SK-N-SH (cell line): Measurements from ENCODE around the gene MYH10. TPM values are rescaled to one million over a fixed set of nuclear protein-coding genes. Genes with fewer than 3 reads are reported as not detected.

Experiments
- CTCF ChIA-PET: fragments of 300-600, 350-600 bp; formaldehyde crosslinking; extraction: SDS; loops from one replicate; lab custom pipeline; 2021; lab: Yijun Ruan, JAX
- POLR2A ChIA-PET: fragments of 350-600 bp; sonication (Branson Sonifier 250); formaldehyde crosslinking; extraction: SDS; loops from one replicate; lab custom pipeline; 2020; ENCODE audit warnings: antibody characterized with exemption, inconsistent platforms; lab: Yijun Ruan, JAX
- DNase-seq: peaks from one replicate; pipeline ENCODE4 v3.0.0; 2012
- H2AFZ ChIP-seq: fragments of 200-600 bp; sonication (generic); 2 replicates; pipeline ENCODE4 v1.8.1; 2016; ENCODE audit warnings: antibody characterized with exemption, mild to moderate bottlenecking, low read depth
- H3F3A ChIP-seq: fragments of 200-600 bp; sonication (generic); replicated peaks from 2 replicates; pipeline ENCODE3; 2016; ENCODE audit warnings: antibody characterized with exemption, mild to moderate bottlenecking; ENCODE audit not compliant: insufficient read depth
- H3K27ac ChIP-seq, 2 experiments: fragments of 200-500 bp in 1 of 2; fragments of 200-600 bp in 1 of 2; sonication (Bioruptor generic) in 1 of 2; sonication (generic), shearing (Covaris generic) in 1 of 2; 2 replicates each; pipeline versions ENCODE4 v1.5.1 to v1.6.1; 2014 to 2016; ENCODE audit warnings: low read depth in 2 of 2, inconsistent platforms in 1 of 2, low read length in 1 of 2, mild to moderate bottlenecking in 1 of 2, mixed read lengths in 1 of 2
- H3K27me3 ChIP-seq: fragments of 200-600 bp; sonication (generic), shearing (Covaris generic); 2 replicates; pipeline ENCODE4 v1.6.1; 2016; ENCODE audit warnings: mixed run types; ENCODE audit not compliant: insufficient read depth
- H3K36me3 ChIP-seq, 2 experiments: fragments of 200-500 bp in 1 of 2; fragments of 200-600 bp in 1 of 2; sonication (Bioruptor generic) in 1 of 2; sonication (generic) in 1 of 2; replicated peaks in 1 of 2; 2 replicates each; pipeline versions ENCODE3 to v1.5.1; 2014 to 2016; ENCODE audit warnings: low read length in 1 of 2, mild to moderate bottlenecking in 1 of 2; ENCODE audit not compliant: insufficient read depth in 2 of 2, control insufficient read depth in 1 of 2
- H3K4me1 ChIP-seq, 2 experiments: fragments of 200-500 bp in 1 of 2; fragments of 200-600 bp in 1 of 2; sonication (Bioruptor generic) in 1 of 2; sonication (generic), shearing (Covaris generic) in 1 of 2; 2 replicates each; pipeline versions ENCODE4 v1.5.1 to v1.6.1; 2014 to 2016; ENCODE audit warnings: low read depth in 1 of 2, low read length in 1 of 2, mixed run types in 1 of 2; ENCODE audit not compliant: insufficient read depth in 2 of 2, control insufficient read depth in 1 of 2
- H3K4me2 ChIP-seq: fragments of 200-600 bp; sonication (generic), shearing (Covaris generic); 2 replicates; pipeline ENCODE4 v1.6.1; 2017; ENCODE audit warnings: mixed run types
- H3K4me3 ChIP-seq, 2 experiments: fragments of 200-500 bp in 1 of 2; fragments of 200-600 bp in 1 of 2; sonication (Bioruptor generic) in 1 of 2; sonication (generic), shearing (Covaris generic) in 1 of 2; 2 replicates each; pipeline versions ENCODE4 v1.5.1 to v1.8.1; 2014 to 2016; ENCODE audit warnings: low read depth in 2 of 2, inconsistent platforms in 1 of 2, low read length in 1 of 2, mild to moderate bottlenecking in 1 of 2, mixed read lengths in 1 of 2, moderate library complexity in 1 of 2
- H3K79me2 ChIP-seq: fragments of 200-600 bp; sonication (generic); 2 replicates; pipeline ENCODE4 v1.8.1; 2017; ENCODE audit warnings: mild to moderate bottlenecking; ENCODE audit not compliant: insufficient read depth
- H3K9ac ChIP-seq: fragments of 200-600 bp; sonication (generic); 2 replicates; pipeline ENCODE4 v1.6.1; 2017; ENCODE audit warnings: mixed run types
- H3K9me2 ChIP-seq: fragments of 200-600 bp; sonication (generic); 2 replicates; pipeline ENCODE4 v1.6.1; 2017; ENCODE audit warnings: mixed run types
- H3K9me3 ChIP-seq: fragments of 200-600 bp; sonication (generic); 2 replicates; pipeline ENCODE4 v1.6.1; 2017; ENCODE audit warnings: mixed run types, mild to moderate bottlenecking, moderate library complexity
- H4K20me1 ChIP-seq: fragments of 200-600 bp; sonication (generic); 2 replicates; pipeline ENCODE4 v1.6.1; 2017; ENCODE audit warnings: mild to moderate bottlenecking, mixed run types; ENCODE audit not compliant: insufficient read depth
- ELF1 ChIP-seq: IDR thresholded peaks from 2 replicates; pipeline ENCODE4 v1.4.0; 2012
- EZH2phosphoT487 ChIP-seq: fragments of 200-600 bp; sonication (generic); IDR thresholded peaks from 2 replicates; pipeline ENCODE4 v1.6.1; 2017; ENCODE audit warnings: low read depth, mixed run types, mild to moderate bottlenecking, antibody characterized with exemption, moderate library complexity, borderline replicate concordance
- FOXJ3 ChIP-seq: sonication (generic); formaldehyde crosslinking; IDR thresholded peaks from 2 replicates; pipeline ENCODE4 v1.5.1; 2020; ENCODE audit warnings: mild to moderate bottlenecking, missing genetic modification reagents
- FOXM1 ChIP-seq: IDR thresholded peaks from 2 replicates; pipeline ENCODE4 v1.4.0; 2012; ENCODE audit warnings: low read depth, mild to moderate bottlenecking
- GABPA ChIP-seq: IDR thresholded peaks from 2 replicates; pipeline ENCODE4 v1.4.0; 2012; ENCODE audit warnings: low read depth, mild to moderate bottlenecking
- GATA2 ChIP-seq: sonication (generic); formaldehyde crosslinking; IDR thresholded peaks from 2 replicates; pipeline ENCODE4 v1.5.0; 2020; ENCODE audit warnings: mild to moderate bottlenecking, missing genetic modification reagents
- JUND ChIP-seq: IDR thresholded peaks from 2 replicates; pipeline ENCODE4 v1.4.0; 2012
- MXI1 ChIP-seq: IDR thresholded peaks from 2 replicates; pipeline ENCODE4 v1.6.1; 2012; ENCODE audit warnings: mild to moderate bottlenecking, low read depth, low read length, improper control_type of control experiment
- NFIC ChIP-seq: IDR thresholded peaks from 2 replicates; pipeline ENCODE4 v1.4.0; 2012; ENCODE audit warnings: borderline replicate concordance
- NRF1 ChIP-seq: IDR thresholded peaks from 2 replicates; pipeline ENCODE4 v1.6.1; 2012; ENCODE audit warnings: low read depth, mild to moderate bottlenecking, low read length
- PBX3 ChIP-seq: IDR thresholded peaks from 2 replicates; pipeline ENCODE4; 2012
- RCOR1 ChIP-seq: fragments of 150-350 bp; IDR thresholded peaks from 2 replicates; pipeline ENCODE4 v1.6.1; 2017; ENCODE audit warnings: antibody characterized with exemption, low read length
- RFX5 ChIP-seq: IDR thresholded peaks from 2 replicates; pipeline ENCODE4 v1.6.1; 2012; ENCODE audit warnings: mild to moderate bottlenecking, improper control_type of control experiment, low read length
- SIN3A ChIP-seq: IDR thresholded peaks from 2 replicates; pipeline ENCODE4 v1.6.1; 2012; ENCODE audit warnings: low read depth, mild to moderate bottlenecking, low read length, moderate library complexity, borderline replicate concordance
- SMC3 ChIP-seq: IDR thresholded peaks from 2 replicates; pipeline ENCODE4 v1.6.1; 2012; ENCODE audit warnings: low read depth, low read length, improper control_type of control experiment
- TAF1 ChIP-seq: IDR thresholded peaks from 2 replicates; pipeline ENCODE4 v1.6.1; 2012; ENCODE audit warnings: low read depth, mild to moderate bottlenecking, low read length, moderate library complexity, borderline replicate concordance
- TCF12 ChIP-seq: IDR thresholded peaks from 2 replicates; pipeline ENCODE4 v1.4.0; 2012
- USF1 ChIP-seq: IDR thresholded peaks from 2 replicates; pipeline ENCODE4 v1.4.0; 2012; ENCODE audit warnings: low read depth, borderline replicate concordance
- USF2 ChIP-seq: fragments of 150-350 bp; IDR thresholded peaks from 2 replicates; pipeline ENCODE4 v1.6.1; 2017; ENCODE audit warnings: antibody characterized with exemption, low read length, low read depth, borderline replicate concordance
- YY1 ChIP-seq: IDR thresholded peaks from 2 replicates; pipeline ENCODE4 v1.4.0; 2012; ENCODE audit warnings: low read depth, mild to moderate bottlenecking
- WGBS: methylation state at CpG from one replicate; pipeline ENCODE4 v1.1.6; 2017; ENCODE audit warnings: low lambda C conversion rate; 5-methylcytosine and 5-hydroxymethylcytosine counted together
- polyA plus RNA-seq, 3 experiments: library from polyadenylated mRNA; depleted of rRNA; stranded (reverse); fragments of >200 nt; gene quantifications; 2 replicates each; pipeline ENCODE4 v1.2.3, GENCODE V29; 2012
- TF ChIP-seq, protein P1 (sequence below): fragments of 150-350 bp; IDR thresholded peaks from 2 replicates; pipeline ENCODE4 v1.6.1; 2016; ENCODE audit warnings: mild to moderate bottlenecking, low read depth, low read length
- TF ChIP-seq, protein P2 (sequence below): fragments of 200-600 bp; sonication (generic); IDR thresholded peaks from 2 replicates; pipeline ENCODE4 v1.6.1; 2017; ENCODE audit warnings: antibody characterized with exemption, mild to moderate bottlenecking, moderate library complexity

Gene MYH10
- polyA plus RNA-seq, 1 of the 3 experiments (the other 2 are of a cell fraction) = 64.2 TPM

DNA sequence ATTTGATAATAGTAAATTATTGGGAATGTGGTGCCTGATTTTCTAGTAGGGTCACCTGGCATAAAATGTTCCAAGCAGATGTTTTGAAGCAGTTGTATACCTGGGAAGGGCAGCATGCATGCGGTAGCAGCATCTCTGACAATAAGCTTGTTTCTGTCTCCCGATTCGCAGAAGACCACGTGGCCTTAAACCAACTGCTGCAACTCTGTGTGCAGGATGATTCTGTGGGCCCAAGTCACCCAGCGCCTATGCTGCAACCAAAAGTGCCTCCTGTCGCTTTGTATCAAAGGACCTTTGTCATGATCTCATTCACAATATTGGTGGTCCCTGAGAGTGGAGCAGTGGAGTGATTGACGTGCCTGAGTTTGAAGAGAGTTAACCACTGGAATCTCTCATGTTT lies 186.8 kb downstream of the MYH10 start:
- Histone ChIP-seq H3K9me3 (no peaks in the 10 kb centered on the region), H3F3A (peaks cover 17% of the 10 kb centered on the region), H3K79me2 (peaks cover 91% of the 10 kb centered on the region), H3K27ac (no peak overlapping the region), H3K9me2 (0 out of 2 replicates have a peak, but pooled peaks cover 3% of the 10 kb centered on the region), H2AFZ (no peak overlapping the region), H3K9ac (no peak overlapping the region), H4K20me1 (peaks cover 64% of the 10 kb centered on the region), H3K4me2 (no peak overlapping the region), H3K4me1 (no peaks in the 10 kb centered on the region; a peak in 1 of 4 replicates), H3K27me3 (no peaks in the 10 kb centered on the region), H3K4me3 (no peak overlapping the region), H3K36me3 (peaks cover 52 to 66% of the 10 kb centered on the region in 2 experiments)
- DNase-seq = no peak
- TF ChIP-seq USF1 (no peak), USF2 (no peak), RFX5 (no peak), EZH2phosphoT487 (no peak), TCF12 (no peak), FOXM1 (no peak), NRF1 (no peak), YY1 (no peak), GABPA (no peak), TAF1 (no peak), FOXJ3 (CRISPR knock-in tag) (no peak)
- TF ChIP-seq, protein P1, sequence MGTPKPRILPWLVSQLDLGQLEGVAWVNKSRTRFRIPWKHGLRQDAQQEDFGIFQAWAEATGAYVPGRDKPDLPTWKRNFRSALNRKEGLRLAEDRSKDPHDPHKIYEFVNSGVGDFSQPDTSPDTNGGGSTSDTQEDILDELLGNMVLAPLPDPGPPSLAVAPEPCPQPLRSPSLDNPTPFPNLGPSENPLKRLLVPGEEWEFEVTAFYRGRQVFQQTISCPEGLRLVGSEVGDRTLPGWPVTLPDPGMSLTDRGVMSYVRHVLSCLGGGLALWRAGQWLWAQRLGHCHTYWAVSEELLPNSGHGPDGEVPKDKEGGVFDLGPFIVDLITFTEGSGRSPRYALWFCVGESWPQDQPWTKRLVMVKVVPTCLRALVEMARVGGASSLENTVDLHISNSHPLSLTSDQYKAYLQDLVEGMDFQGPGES = no peak
- WGBS = 95% methylated on average over 7 of the region's 7 CpGs
- POLR2A ChIA-PET = no interaction called here
- CTCF ChIA-PET = interaction anchor here (2.4 kb wide), 1 partner anchor 10 kb away, joined by 7 read pairs; no protein-coding TSS in a partner anchor

GRCh38 chr17:8442310-8442709 lies 188.2 kb downstream of the MYH10 start:
- Histone ChIP-seq H3K9me3 (no peaks in the 10 kb centered on the region), H3K79me2 (peaks cover 92% of the 10 kb centered on the region), H3K36me3 (peaks cover 41 to 59% of the 10 kb centered on the region in 2 experiments), H3K9ac (no peak overlapping the region), H3K9me2 (no peaks in the 10 kb centered on the region), H3K4me2 (no peak overlapping the region), H3K27me3 (no peaks in the 10 kb centered on the region), H4K20me1 (peaks cover 79% of the 10 kb centered on the region), H2AFZ (no peak overlapping the region), H3K4me1 (peaks cover 0 to 2% of the 10 kb centered on the region in 2 experiments; a peak in 2 of 4 replicates), H3F3A (peaks cover 17% of the 10 kb centered on the region), H3K27ac (no peak overlapping the region), H3K4me3 (no peak overlapping the region)
- ChIA-PET POLR2A (no interaction called here), CTCF (no interaction called here)
- DNase-seq = no peak
- 95% methylated on average over 2 of the region's 2 CpGs for WGBS
- no peak for TF ChIP-seq RCOR1
- no peak for TF ChIP-seq EZH2phosphoT487
- TF ChIP-seq ELF1 = no peak
- TF ChIP-seq PBX3 = no peak
- no peak for TF ChIP-seq JUND
- no peak for TF ChIP-seq SIN3A
- TF ChIP-seq SMC3 = no peak
- no peak for TF ChIP-seq MXI1
- TF ChIP-seq, protein P2, sequence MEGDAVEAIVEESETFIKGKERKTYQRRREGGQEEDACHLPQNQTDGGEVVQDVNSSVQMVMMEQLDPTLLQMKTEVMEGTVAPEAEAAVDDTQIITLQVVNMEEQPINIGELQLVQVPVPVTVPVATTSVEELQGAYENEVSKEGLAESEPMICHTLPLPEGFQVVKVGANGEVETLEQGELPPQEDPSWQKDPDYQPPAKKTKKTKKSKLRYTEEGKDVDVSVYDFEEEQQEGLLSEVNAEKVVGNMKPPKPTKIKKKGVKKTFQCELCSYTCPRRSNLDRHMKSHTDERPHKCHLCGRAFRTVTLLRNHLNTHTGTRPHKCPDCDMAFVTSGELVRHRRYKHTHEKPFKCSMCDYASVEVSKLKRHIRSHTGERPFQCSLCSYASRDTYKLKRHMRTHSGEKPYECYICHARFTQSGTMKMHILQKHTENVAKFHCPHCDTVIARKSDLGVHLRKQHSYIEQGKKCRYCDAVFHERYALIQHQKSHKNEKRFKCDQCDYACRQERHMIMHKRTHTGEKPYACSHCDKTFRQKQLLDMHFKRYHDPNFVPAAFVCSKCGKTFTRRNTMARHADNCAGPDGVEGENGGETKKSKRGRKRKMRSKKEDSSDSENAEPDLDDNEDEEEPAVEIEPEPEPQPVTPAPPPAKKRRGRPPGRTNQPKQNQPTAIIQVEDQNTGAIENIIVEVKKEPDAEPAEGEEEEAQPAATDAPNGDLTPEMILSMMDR = no peak
- TF ChIP-seq YY1 = no peak
- TF ChIP-seq GATA2 (CRISPR knock-in tag) = no peak
- no peak for TF ChIP-seq NFIC
- no peak for TF ChIP-seq TCF12
- TF ChIP-seq, all 33 proteins: peak for 0
